GM12891 (cell line): ENCODE data around the gene PCSK5.

Experiments
- DNase-seq: peaks from one replicate; pipeline ENCODE4 v3.0.0; 2011; ENCODE audit warnings: low spot score; ENCODE audit not compliant: insufficient read length
- FAIRE-seq: peaks from 2 replicates; lab custom pipeline; 2011; peaks lifted over from hg19 to GRCh38; lab: Jason Lieb, UNC
- PAX5 ChIP-seq: IDR thresholded peaks from 2 replicates; pipeline ENCODE4 v1.6.1; 2011; ENCODE audit warnings: low read length, moderate library complexity, mild to moderate bottlenecking; ENCODE audit not compliant: insufficient read depth, severe bottlenecking
- POLR2A ChIP-seq: IDR thresholded peaks from 2 replicates; pipeline ENCODE4 v1.6.1; 2011; ENCODE audit warnings: low read depth, low read length, control low read depth
- POLR2AphosphoS5 ChIP-seq: IDR thresholded peaks from 2 replicates; pipeline ENCODE4 v1.6.1; 2011; ENCODE audit warnings: low read depth, low read length, control low read depth
- POU2F2 ChIP-seq: IDR thresholded peaks from 2 replicates; pipeline ENCODE4 v1.6.1; 2011; ENCODE audit warnings: low read depth, mild to moderate bottlenecking, control low read depth, low read length, moderate library complexity
- SPI1 ChIP-seq: IDR thresholded peaks from 2 replicates; pipeline ENCODE4 v1.6.1; 2011; ENCODE audit warnings: low read depth, low read length, control low read depth
- TAF1 ChIP-seq: IDR thresholded peaks from 2 replicates; pipeline ENCODE4 v1.6.1; 2011; ENCODE audit warnings: low read depth, low read length, control low read depth

Gene PCSK5

GRCh38 chr9:76032038-76032796, 141.7 kb downstream of the PCSK5 start:
- FAIRE-seq (no peak), DNase-seq (no peak)
- TF ChIP-seq POLR2AphosphoS5, result no peak
- TF ChIP-seq POU2F2, result no peak
- TF ChIP-seq POLR2A, result no peak
- TF ChIP-seq TAF1, result no peak
- TF ChIP-seq SPI1, result no peak
- TF ChIP-seq PAX5, result no peak

GRCh38 chr9:76032797-76033373, 142.4 kb downstream of the PCSK5 start:
- FAIRE-seq (no peak), DNase-seq (no peak)
- TF ChIP-seq TAF1 (no peak), POLR2AphosphoS5 (no peak), POLR2A (no peak), POU2F2 (no peak), PAX5 (no peak), SPI1 (no peak)

- DNase-seq (no peak), FAIRE-seq (no peak)
- TF ChIP-seq SPI1 (no peak), POLR2A (no peak), POU2F2 (no peak)
Observed at GRCh38 chr9:76034049-76034448, 143.6 kb downstream of the PCSK5 start.

- no peak for DNase-seq
- FAIRE-seq, result no peak
- no peak for TF ChIP-seq POLR2AphosphoS5
- no peak for TF ChIP-seq SPI1
- TF ChIP-seq POU2F2, result no peak
- no peak for TF ChIP-seq TAF1
- no peak for TF ChIP-seq PAX5
- no peak for TF ChIP-seq POLR2A
Observed at GRCh38 chr9:76036762-76037161, 146.3 kb downstream of the PCSK5 start.

- TF ChIP-seq SPI1, result no peak
- no peak for TF ChIP-seq PAX5
- TF ChIP-seq POLR2AphosphoS5, result no peak
- TF ChIP-seq POU2F2, result no peak
- TF ChIP-seq TAF1, result no peak
- TF ChIP-seq POLR2A, result no peak
- no peak for DNase-seq
- no peak for FAIRE-seq
Observed at GRCh38 chr9:76037587-76038225, 147.2 kb downstream of the PCSK5 start.

- FAIRE-seq (no peak), DNase-seq (no peak)
- no peak for TF ChIP-seq POLR2A
- TF ChIP-seq POU2F2, result no peak
- no peak for TF ChIP-seq TAF1
- no peak for TF ChIP-seq SPI1
- no peak for TF ChIP-seq PAX5
- TF ChIP-seq POLR2AphosphoS5, result no peak
Observed at GRCh38 chr9:76038431-76038830, 148.0 kb downstream of the PCSK5 start.

GRCh38 chr9:76044266-76044819, 153.9 kb downstream of the PCSK5 start:
- FAIRE-seq (no peak), DNase-seq (no peak)
- TF ChIP-seq POLR2A (no peak), POLR2AphosphoS5 (no peak), SPI1 (no peak), PAX5 (no peak), TAF1 (no peak), POU2F2 (no peak)

- no peak for TF ChIP-seq PAX5
- TF ChIP-seq POLR2AphosphoS5, result no peak
- no peak for TF ChIP-seq SPI1
- TF ChIP-seq TAF1, result no peak
- no peak for TF ChIP-seq POLR2A
- TF ChIP-seq POU2F2, result no peak
- FAIRE-seq, result no peak
- no peak for DNase-seq
Observed at GRCh38 chr9:76045221-76045620, 154.7 kb downstream of the PCSK5 start.

- FAIRE-seq (no peak), DNase-seq (no peak)
- TF ChIP-seq PAX5 (no peak), POU2F2 (no peak), SPI1 (no peak), TAF1 (no peak), POLR2A (no peak), POLR2AphosphoS5 (no peak)
Observed at GRCh38 chr9:76049341-76049740, 158.9 kb downstream of the PCSK5 start.
